B cell (primary cell): ENCODE results near the gene RARB. TPM values are rescaled to one million over a fixed set of nuclear protein-coding genes. Genes with fewer than 3 reads are reported as not detected.

ENCODE experiments used
- ATAC-seq: fragments of 200-7000 bp; cut with Tn5 transposase; one replicate; pipeline ENCODE4 v1.10.0; 2021; ENCODE audit warnings: low read depth, mild to moderate bottlenecking, moderate number of reproducible peaks, moderate library complexity
- CTCF ChIA-PET: fragments of 350-600 bp; sonication (Branson Sonifier 250); formaldehyde crosslinking; loops from one replicate; lab custom pipeline; 2021; ENCODE audit warnings: antibody characterized with exemption, inconsistent platforms; lab: Charles Lee
- POLR2A ChIA-PET: fragments of 350-600 bp; sonication (Branson Sonifier 250); formaldehyde crosslinking; loops from one replicate; lab custom pipeline; 2021; ENCODE audit warnings: antibody characterized with exemption; lab: Charles Lee
- DNase-seq: peaks from one replicate; pipeline ENCODE4 v3.0.0; 2013
- H2AFZ ChIP-seq: 2 replicates; pipeline ENCODE4 v1.6.1; 2012; ENCODE audit warnings: mild to moderate bottlenecking, low read depth, low read length; ENCODE audit not compliant: insufficient read depth, poor library complexity, severe bottlenecking
- H3K27ac ChIP-seq, 2 donors: 1 replicate in 1 of 2; 2 replicates in 1 of 2; pipeline ENCODE4 v1.5.1; 2012 to 2013; ENCODE audit warnings: low read length in 2 of 2, mild to moderate bottlenecking in 2 of 2, moderate library complexity in 1 of 2
- H3K27me3 ChIP-seq, 4 experiments: fragments of 200-600 bp in 1 of 4; sonication (generic) in 1 of 4; replicated peaks in 1 of 4; 1 replicate in 2 of 4; 2 replicates in 2 of 4; pipeline versions ENCODE4 v1.6.1 to v1.7.0; 2013 to 2016; ENCODE audit warnings: low read length in 3 of 4, mild to moderate bottlenecking in 2 of 4, mixed read lengths in 1 of 4, moderate library complexity in 1 of 4; ENCODE audit not compliant: insufficient read depth in 4 of 4, control insufficient read depth in 3 of 4; ENCODE audit errors: control extremely low read depth in 1 of 4
- H3K36me3 ChIP-seq, 2 experiments: replicated peaks in 1 of 2; 1 replicate in 1 of 2; 2 replicates in 1 of 2; pipeline versions ENCODE4 v1.6.1 to v1.7.1; 2013; ENCODE audit warnings: low read length in 1 of 2; ENCODE audit not compliant: insufficient read depth in 2 of 2, control insufficient read depth in 1 of 2; ENCODE audit errors: control extremely low read depth in 1 of 2, extremely low read depth in 1 of 2
- H3K4me1 ChIP-seq, 2 donors: fragments of 200-600 bp in 1 of 2; sonication (generic) in 1 of 2; 1 replicate in 1 of 2; 2 replicates in 1 of 2; pipeline versions ENCODE4 v1.5.1 to v1.6.1; 2013 to 2017; ENCODE audit warnings: low read length in 2 of 2; ENCODE audit not compliant: control insufficient read depth in 2 of 2, insufficient read depth in 2 of 2
- H3K4me2 ChIP-seq: replicated peaks from 2 replicates; pipeline ENCODE3; 2012; ENCODE audit warnings: mild to moderate bottlenecking, low read depth, low read length; ENCODE audit not compliant: poor library complexity, severe bottlenecking
- H3K4me3 ChIP-seq, 5 experiments: fragments of 200-600 bp in 1 of 5; sonication (generic) in 1 of 5; 1 replicate in 3 of 5; 2 replicates in 2 of 5; pipeline versions ENCODE4 v1.5.1 to v1.7.0; 2011 to 2016; ENCODE audit warnings: low read length in 4 of 5, mild to moderate bottlenecking in 4 of 5, low read depth in 2 of 5, control low read depth in 1 of 5, moderate library complexity in 1 of 5; ENCODE audit not compliant: insufficient read depth in 1 of 5; ENCODE audit errors: control extremely low read depth in 1 of 5, extremely low read depth in 1 of 5
- H3K79me2 ChIP-seq: fragments of 200-600 bp; sonication (generic); one replicate; pipeline ENCODE4 v1.6.0; 2016; ENCODE audit warnings: low read length; ENCODE audit not compliant: control insufficient read depth, insufficient read depth
- H3K9ac ChIP-seq: fragments of 200-600 bp; sonication (generic); 2 replicates; pipeline ENCODE4 v1.6.1; 2017; ENCODE audit warnings: mild to moderate bottlenecking, low read length, moderate library complexity
- H3K9me3 ChIP-seq, 3 donors: one replicate each; pipeline versions ENCODE4 v1.6.1 to v1.7.1; 2013; ENCODE audit warnings: low read length in 2 of 3; ENCODE audit not compliant: control insufficient read depth in 2 of 3, insufficient read depth in 1 of 3; ENCODE audit errors: control extremely low read depth in 1 of 3
- H4K20me1 ChIP-seq: 2 replicates; pipeline ENCODE4 v1.6.0; 2012; ENCODE audit warnings: mild to moderate bottlenecking, low read length; ENCODE audit not compliant: insufficient read depth, control insufficient read depth, poor library complexity, severe bottlenecking
- H3K27ac Mint-ChIP-seq: one replicate; pipeline ENCODE4 v1.8.0; 2021; ENCODE audit warnings: mixed read lengths
- H3K27me3 Mint-ChIP-seq: one replicate; pipeline ENCODE4 v1.8.0; 2021; ENCODE audit warnings: mixed read lengths
- H3K4me1 Mint-ChIP-seq: one replicate; pipeline ENCODE4 v1.8.0; 2021; ENCODE audit warnings: mixed read lengths
- H3K4me3 Mint-ChIP-seq: one replicate; pipeline ENCODE4 v1.8.0; 2021; ENCODE audit warnings: mixed read lengths
- H3K9me3 Mint-ChIP-seq: one replicate; pipeline ENCODE4 v1.8.0; 2022; ENCODE audit warnings: mixed read lengths; ENCODE audit not compliant: insufficient read depth
- CTCF ChIP-seq: fragments of 200-600 bp; IDR thresholded peaks from one replicate; pipeline ENCODE4 v1.8.0; 2022; ENCODE audit warnings: antibody characterized with exemption, mild to moderate bottlenecking
- EZH2 ChIP-seq: IDR thresholded peaks from 2 replicates; pipeline ENCODE4 v1.6.1; 2012; ENCODE audit warnings: borderline replicate concordance, low read depth, mild to moderate bottlenecking, moderate library complexity, low read length; ENCODE audit not compliant: insufficient read depth, poor library complexity, severe bottlenecking
- WGBS: methylation state at CpG from one replicate; pipeline ENCODE4 v1.1.5; 2013; ENCODE audit warnings: missing lambda C conversion rate; ENCODE audit not compliant: insufficient coverage; 5-methylcytosine and 5-hydroxymethylcytosine counted together
- intact Hi-C: fragments of 100-400 bp; cut with micrococcal nuclease; formaldehyde crosslinking; loops from one replicate; pipeline ENCODE4 v1.10.0; 2022
- polyA plus RNA-seq: library from polyadenylated mRNA; depleted of rRNA; stranded (reverse); fragments of >200 nt; gene quantifications from 2 replicates; pipeline ENCODE4 v1.2.3, GENCODE V29; 2012
- total RNA-seq, 2 donors: library from RNA; stranded (reverse); fragments of 120-200 nt in 1 of 2; gene quantifications; 1 replicate in 1 of 2; 2 replicates in 1 of 2; pipeline versions ENCODE4 v1.2.3 to v1.2.4, GENCODE V29; 2013 to 2022

The RARB gene
- total and polyA plus RNA-seq, 2 donors (not counting 1 experiment from before 2014, with no cell fraction given), result not detected

- no peaks in the 10 kb centered on the region for H3K36me3 ChIP-seq
- no peaks in the 10 kb centered on the region for H3K27me3 ChIP-seq
- DNase-seq, result no peak
- intact Hi-C loops, result no loop called here
- H3K9me3 ChIP-seq, result no peaks in the 10 kb centered on the region
- no peak overlapping the region for H3K4me3 ChIP-seq
- Mint-ChIP-seq H3K27ac (no peak overlapping the region), H3K9me3 (no peaks in the 10 kb centered on the region), H3K4me1 (no peaks in the 10 kb centered on the region), H3K4me3 (no peak overlapping the region), H3K27me3 (peaks cover 6% of the 10 kb centered on the region)
- POLR2A ChIA-PET, result no interaction called here
- H2AFZ ChIP-seq, result no peak overlapping the region
- no peaks in the 10 kb centered on the region for H3K79me2 ChIP-seq
- no peaks in the 10 kb centered on the region for H4K20me1 ChIP-seq
- TF ChIP-seq EZH2, result no peak
- TF ChIP-seq CTCF, result no peak
- no peak overlapping the region for H3K4me2 ChIP-seq
- no peak overlapping the region for H3K9ac ChIP-seq
- no peaks in the 10 kb centered on the region for H3K4me1 ChIP-seq
- no peak for ATAC-seq
- WGBS, result no CpG with 5 or more reads among the region's 1 CpG
- CTCF ChIA-PET, result no interaction called here
- no peak overlapping the region for H3K27ac ChIP-seq
These were observed 9.5 kb upstream of the RARB start for GRCh38 chr3:25418596-25418995.

GRCh38 chr3:25419251-25419650 is 8.8 kb upstream of the RARB start:
- no CpG with 5 or more reads among the region's 1 CpG for WGBS
- no peaks in the 10 kb centered on the region for H3K9me3 ChIP-seq
- H3K4me2 ChIP-seq, result no peak overlapping the region
- Mint-ChIP-seq H3K27me3 (peaks cover 10% of the 10 kb centered on the region), H3K9me3 (no peaks in the 10 kb centered on the region), H3K27ac (no peak overlapping the region), H3K4me3 (no peak overlapping the region), H3K4me1 (no peaks in the 10 kb centered on the region)
- ATAC-seq (no peak), DNase-seq (no peak)
- H3K4me1 ChIP-seq, result no peaks in the 10 kb centered on the region
- no peak overlapping the region for H3K27ac ChIP-seq
- no peak for TF ChIP-seq CTCF
- no peak for TF ChIP-seq EZH2
- ChIA-PET POLR2A (no interaction called here), CTCF (no interaction called here)
- H2AFZ ChIP-seq, result no peak overlapping the region
- H3K27me3 ChIP-seq, result no peaks in the 10 kb centered on the region
- no peak overlapping the region for H3K9ac ChIP-seq
- intact Hi-C loops, result no loop called here
- no peaks in the 10 kb centered on the region for H3K79me2 ChIP-seq
- no peaks in the 10 kb centered on the region for H3K36me3 ChIP-seq
- H3K4me3 ChIP-seq, result no peak overlapping the region
- no peaks in the 10 kb centered on the region for H4K20me1 ChIP-seq
